Measurements from ENCODE around the gene ATAD3A. TPM values are rescaled to one million over a fixed set of nuclear protein-coding genes. Genes with fewer than 3 reads are reported as not detected.
"Not testable (repeated sequence)": the region's sequence is repeated elsewhere in the genome, so short reads cannot be mapped to it uniquely, and the experiment has no call there.

Gene ATAD3A
- total RNA-seq, 4 donors from 2014 or later, result 14.6 to 34.4 (median 20.4) TPM

DNA sequence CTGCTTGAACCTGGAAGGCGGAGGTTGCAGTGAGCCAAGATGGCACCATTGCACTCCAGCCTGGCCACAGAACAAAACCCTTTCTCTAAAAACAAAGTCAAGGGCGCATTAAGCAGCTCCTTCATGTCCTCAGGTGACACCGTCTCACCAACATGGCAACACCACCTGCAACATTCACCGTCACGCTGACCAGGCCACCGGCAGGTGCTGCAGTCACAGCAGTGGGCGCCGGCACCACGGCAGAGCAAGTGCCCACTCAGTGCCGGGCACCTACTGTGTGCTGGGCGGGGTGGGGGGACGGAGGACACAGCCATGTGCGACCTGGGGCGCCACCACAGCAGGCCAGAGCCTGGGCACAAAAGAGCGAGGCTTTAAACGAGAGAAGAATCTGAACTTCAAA lies 28.2 kb upstream of the ATAD3A start:
- Histone ChIP-seq H3K4me1 (no peaks in the 10 kb centered on the region), H3K4me3 (no peak overlapping the region), H3K27me3 (no peaks in the 10 kb centered on the region), H3K9me3 (no peaks in the 10 kb centered on the region), H3K27ac (no peak overlapping the region), H3K36me3 (peaks cover 0 to 35% (median 16%) of the 10 kb centered on the region in 4 donors)
- no peak for DNase-seq
- TF ChIP-seq, protein P1, sequence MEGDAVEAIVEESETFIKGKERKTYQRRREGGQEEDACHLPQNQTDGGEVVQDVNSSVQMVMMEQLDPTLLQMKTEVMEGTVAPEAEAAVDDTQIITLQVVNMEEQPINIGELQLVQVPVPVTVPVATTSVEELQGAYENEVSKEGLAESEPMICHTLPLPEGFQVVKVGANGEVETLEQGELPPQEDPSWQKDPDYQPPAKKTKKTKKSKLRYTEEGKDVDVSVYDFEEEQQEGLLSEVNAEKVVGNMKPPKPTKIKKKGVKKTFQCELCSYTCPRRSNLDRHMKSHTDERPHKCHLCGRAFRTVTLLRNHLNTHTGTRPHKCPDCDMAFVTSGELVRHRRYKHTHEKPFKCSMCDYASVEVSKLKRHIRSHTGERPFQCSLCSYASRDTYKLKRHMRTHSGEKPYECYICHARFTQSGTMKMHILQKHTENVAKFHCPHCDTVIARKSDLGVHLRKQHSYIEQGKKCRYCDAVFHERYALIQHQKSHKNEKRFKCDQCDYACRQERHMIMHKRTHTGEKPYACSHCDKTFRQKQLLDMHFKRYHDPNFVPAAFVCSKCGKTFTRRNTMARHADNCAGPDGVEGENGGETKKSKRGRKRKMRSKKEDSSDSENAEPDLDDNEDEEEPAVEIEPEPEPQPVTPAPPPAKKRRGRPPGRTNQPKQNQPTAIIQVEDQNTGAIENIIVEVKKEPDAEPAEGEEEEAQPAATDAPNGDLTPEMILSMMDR (IDR thresholded peaks at IDR 0.05), result no peak
- TF ChIP-seq POLR2AphosphoS5 (IDR thresholded peaks at IDR 0.05) (no peak), POLR2A (IDR thresholded peaks at IDR 0.05) (no peak), EP300 (IDR thresholded peaks at IDR 0.05; ENCODE audit: low read depth) (no peak)
- intact Hi-C loops (cut with DNase I; ENCODE audit: low total_unique reads), result loop anchor here (2.0 kb wide), 1 partner anchor 35 kb away; the partner anchor contains the start of gene ATAD3C
- in situ Hi-C loops (cut with MboI; ENCODE audit: low pct_ligation_motif_present in 1 of 4, low pct_unique_long_range_greater_than_20kb in 1 of 4, low sequenced_read_pairs in 3 of 4), result no loop called here
- 91% methylated on average over 16 of the region's 16 CpGs; no CpG with 5 or more reads in 1 of the 2 donors for WGBS, 2 donors (ENCODE audit: low coverage in 1 of 2)

GRCh38 chr1:1484976-1485750 lies 26.8 kb upstream of the ATAD3A start:
- H3K4me1 ChIP-seq; H3K27me3 ChIP-seq; H3K4me3 ChIP-seq; H3K27ac ChIP-seq; in situ Hi-C loops (cut with MboI; ENCODE audit: low pct_ligation_motif_present in 1 of 4, low pct_unique_long_range_greater_than_20kb in 1 of 4, low sequenced_read_pairs in 3 of 4); H3K9me3 ChIP-seq; DNase-seq: not testable (repeated sequence)
- WGBS, 2 donors (ENCODE audit: low coverage in 1 of 2), result 92% methylated on average over 13 of the region's 46 CpGs; no CpG with 5 or more reads in 1 of the 2 donors
- peaks cover 0 to 49% (median 18%) of the 10 kb centered on the region in 4 donors for H3K36me3 ChIP-seq
- intact Hi-C loops (cut with DNase I; ENCODE audit: low total_unique reads), result loop anchor here (2.0 kb wide), 1 partner anchor 36 kb away; the partner anchor contains the start of gene ATAD3C

- H3K9me3 ChIP-seq; H3K4me3 ChIP-seq; H3K4me1 ChIP-seq; in situ Hi-C loops (cut with MboI; ENCODE audit: low pct_ligation_motif_present in 1 of 4, low pct_unique_long_range_greater_than_20kb in 1 of 4, low sequenced_read_pairs in 3 of 4); H3K27ac ChIP-seq; DNase-seq; H3K27me3 ChIP-seq: not testable (repeated sequence)
- WGBS, 2 donors (ENCODE audit: low coverage in 1 of 2), result 95% methylated on average over 30 of the region's 31 CpGs; no CpG with 5 or more reads in 1 of the 2 donors
- intact Hi-C loops (cut with DNase I; ENCODE audit: low total_unique reads), result loop anchor here (2.0 kb wide), 1 partner anchor 37 kb away; the partner anchor contains the start of gene ATAD3C
- H3K36me3 ChIP-seq, result peaks cover 0 to 55% (median 18%) of the 10 kb centered on the region in 4 donors
Observed at GRCh38 chr1:1485755-1486317, 26.1 kb upstream of the ATAD3A start.

- 95% methylated on average over 18 of the region's 18 CpGs; no CpG with 5 or more reads in 1 of the 2 donors for WGBS, 2 donors (ENCODE audit: low coverage in 1 of 2)
- H3K27me3 ChIP-seq, result no peaks in the 10 kb centered on the region
- no peak for DNase-seq
- in situ Hi-C loops (cut with MboI; ENCODE audit: low pct_ligation_motif_present in 1 of 4, low pct_unique_long_range_greater_than_20kb in 1 of 4, low sequenced_read_pairs in 3 of 4) (no loop called here), intact Hi-C loops (cut with DNase I; ENCODE audit: low total_unique reads) (no loop called here)
- TF ChIP-seq POLR2A (IDR thresholded peaks at IDR 0.05) (no peak), EP300 (IDR thresholded peaks at IDR 0.05; ENCODE audit: low read depth) (no peak), POLR2AphosphoS5 (IDR thresholded peaks at IDR 0.05) (no peak)
- TF ChIP-seq, protein P1 (IDR thresholded peaks at IDR 0.05), result no peak
- H3K9me3 ChIP-seq, result no peaks in the 10 kb centered on the region
- H3K36me3 ChIP-seq, result peaks cover 0 to 59% (median 21%) of the 10 kb centered on the region in 4 donors
- no peaks in the 10 kb centered on the region for H3K4me1 ChIP-seq
- H3K27ac ChIP-seq, result no peak overlapping the region
- no peak overlapping the region for H3K4me3 ChIP-seq
Observed at GRCh38 chr1:1487701-1488100, 24.3 kb upstream of the ATAD3A start.

- Histone ChIP-seq H3K36me3 (peaks cover 0 to 58% (median 17%) of the 10 kb centered on the region in 4 donors), H3K9me3 (peaks cover 0 to 8% of the 10 kb centered on the region in 2 donors), H3K27me3 (no peaks in the 10 kb centered on the region), H3K27ac (no peak overlapping the region), H3K4me1 (no peaks in the 10 kb centered on the region), H3K4me3 (no peak overlapping the region)
- WGBS, 2 donors (ENCODE audit: low coverage in 1 of 2), result 91% methylated on average over 11 of the region's 16 CpGs; no CpG with 5 or more reads in 1 of the 2 donors
- in situ Hi-C loops (cut with MboI; ENCODE audit: low pct_ligation_motif_present in 1 of 4, low pct_unique_long_range_greater_than_20kb in 1 of 4, low sequenced_read_pairs in 3 of 4), result no loop called here
- no peak for DNase-seq
- TF ChIP-seq POLR2A (IDR thresholded peaks at IDR 0.05) (no peak), EP300 (IDR thresholded peaks at IDR 0.05; ENCODE audit: low read depth) (no peak), POLR2AphosphoS5 (IDR thresholded peaks at IDR 0.05) (no peak)
- TF ChIP-seq, protein P1 (IDR thresholded peaks at IDR 0.05), result no peak
- intact Hi-C loops (cut with DNase I; ENCODE audit: low total_unique reads), result no loop called here
Observed at GRCh38 chr1:1489231-1489630, 22.7 kb upstream of the ATAD3A start.
